Endothelial cell (in vitro differentiated cells): ENCODE measurements around the gene MS4A8. TPM values are rescaled to one million over a fixed set of nuclear protein-coding genes. Genes with fewer than 3 reads are reported as not detected.
A peak's percentile ranks its signal among the peaks of the same experiment; 100 is the strongest.
"Not testable (repeated sequence)": the region's sequence is repeated elsewhere in the genome, so short reads cannot be mapped to it uniquely, and the experiment has no call there.

Experiments used
- DNase-seq: peaks from one replicate; pipeline ENCODE4 v3.0.0; 2021; ENCODE audit warnings: low spot score
- H3K27ac Mint-ChIP-seq: one replicate; pipeline ENCODE4 v1.8.0; 2021; ENCODE audit warnings: mixed read lengths, inconsistent platforms; ENCODE audit not compliant: unreplicated experiment
- H3K27me3 Mint-ChIP-seq: one replicate; pipeline ENCODE4 v1.8.0; 2021; ENCODE audit warnings: mild to moderate bottlenecking, moderate library complexity, mixed read lengths, inconsistent platforms; ENCODE audit not compliant: unreplicated experiment
- H3K36me3 Mint-ChIP-seq: one replicate; pipeline ENCODE4 v1.8.0; 2021; ENCODE audit warnings: mild to moderate bottlenecking, low read depth, mixed read lengths, inconsistent platforms; ENCODE audit not compliant: unreplicated experiment
- H3K4me1 Mint-ChIP-seq: one replicate; pipeline ENCODE4 v1.8.0; 2021; ENCODE audit warnings: mild to moderate bottlenecking, mixed read lengths, inconsistent platforms; ENCODE audit not compliant: unreplicated experiment
- H3K4me3 Mint-ChIP-seq: one replicate; pipeline ENCODE4 v1.8.0; 2021; ENCODE audit warnings: mild to moderate bottlenecking, mixed read lengths, inconsistent platforms; ENCODE audit not compliant: unreplicated experiment
- H3K9me3 Mint-ChIP-seq: one replicate; pipeline ENCODE4 v1.8.0; 2021; ENCODE audit warnings: mixed read lengths, inconsistent platforms; ENCODE audit not compliant: unreplicated experiment
- total RNA-seq: library from RNA; stranded (reverse); fragmentation: NEBNext Ultra II Directional; extraction: Animal tissue kit (Norgen Biotek cat#: 25700); gene quantifications from one replicate; pipeline ENCODE4 v1.2.1, GENCODE V29; 2021; ENCODE audit not compliant: unreplicated experiment
- TF ChIP-seq, protein P1 (sequence below): fragments of 200-600 bp; sonication (generic); IDR thresholded peaks from one replicate; pipeline ENCODE4 v1.5.0; 2021; ENCODE audit warnings: antibody characterized with exemption; ENCODE audit not compliant: unreplicated experiment

The MS4A8 gene
- total RNA-seq, 1 donor from 2014 or later: not detected

- Mint-ChIP-seq H3K27me3 (no peaks in the 10 kb centered on the region), H3K36me3 (peaks cover 5% of the 10 kb centered on the region), H3K4me3 (no peak overlapping the region), H3K4me1 (no peaks in the 10 kb centered on the region), H3K9me3 (peaks cover 3% of the 10 kb centered on the region), H3K27ac (no peak overlapping the region)
- DNase-seq: no peak
- TF ChIP-seq, protein P1, sequence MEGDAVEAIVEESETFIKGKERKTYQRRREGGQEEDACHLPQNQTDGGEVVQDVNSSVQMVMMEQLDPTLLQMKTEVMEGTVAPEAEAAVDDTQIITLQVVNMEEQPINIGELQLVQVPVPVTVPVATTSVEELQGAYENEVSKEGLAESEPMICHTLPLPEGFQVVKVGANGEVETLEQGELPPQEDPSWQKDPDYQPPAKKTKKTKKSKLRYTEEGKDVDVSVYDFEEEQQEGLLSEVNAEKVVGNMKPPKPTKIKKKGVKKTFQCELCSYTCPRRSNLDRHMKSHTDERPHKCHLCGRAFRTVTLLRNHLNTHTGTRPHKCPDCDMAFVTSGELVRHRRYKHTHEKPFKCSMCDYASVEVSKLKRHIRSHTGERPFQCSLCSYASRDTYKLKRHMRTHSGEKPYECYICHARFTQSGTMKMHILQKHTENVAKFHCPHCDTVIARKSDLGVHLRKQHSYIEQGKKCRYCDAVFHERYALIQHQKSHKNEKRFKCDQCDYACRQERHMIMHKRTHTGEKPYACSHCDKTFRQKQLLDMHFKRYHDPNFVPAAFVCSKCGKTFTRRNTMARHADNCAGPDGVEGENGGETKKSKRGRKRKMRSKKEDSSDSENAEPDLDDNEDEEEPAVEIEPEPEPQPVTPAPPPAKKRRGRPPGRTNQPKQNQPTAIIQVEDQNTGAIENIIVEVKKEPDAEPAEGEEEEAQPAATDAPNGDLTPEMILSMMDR: no peak
These were observed 53.9 kb downstream of the MS4A8 start for GRCh38 chr11:60753309-60753708.

DNA sequence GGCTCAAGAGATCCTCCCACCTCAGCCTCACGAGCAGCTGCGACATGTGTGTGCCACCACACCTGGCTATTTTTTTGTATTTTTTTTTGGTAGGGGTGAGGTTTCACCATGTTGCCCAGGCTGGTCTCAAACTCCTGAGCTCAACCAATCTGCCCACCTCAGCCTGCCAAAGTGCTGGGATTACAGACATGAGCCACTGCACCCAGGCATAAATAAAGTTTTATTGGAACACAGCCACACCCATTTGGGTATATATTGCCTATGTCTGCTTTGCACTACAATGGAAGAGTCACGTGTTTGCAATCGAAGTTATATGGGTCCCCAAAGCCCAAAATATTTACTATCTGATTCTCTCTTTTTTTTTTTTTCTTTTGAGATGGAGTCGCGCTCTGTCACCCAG is 55.5 kb downstream of the MS4A8 start:
- H3K4me1 Mint-ChIP-seq: peaks cover 10% of the 10 kb centered on the region
- no peak overlapping the region for H3K27ac Mint-ChIP-seq
- TF ChIP-seq, protein P1: no peak
- H3K36me3 Mint-ChIP-seq: peaks cover 5% of the 10 kb centered on the region
- no peak overlapping the region for H3K4me3 Mint-ChIP-seq
- H3K9me3 Mint-ChIP-seq: peaks cover 3% of the 10 kb centered on the region
- H3K27me3 Mint-ChIP-seq: peaks cover 2% of the 10 kb centered on the region
- no peak for DNase-seq

DNA sequence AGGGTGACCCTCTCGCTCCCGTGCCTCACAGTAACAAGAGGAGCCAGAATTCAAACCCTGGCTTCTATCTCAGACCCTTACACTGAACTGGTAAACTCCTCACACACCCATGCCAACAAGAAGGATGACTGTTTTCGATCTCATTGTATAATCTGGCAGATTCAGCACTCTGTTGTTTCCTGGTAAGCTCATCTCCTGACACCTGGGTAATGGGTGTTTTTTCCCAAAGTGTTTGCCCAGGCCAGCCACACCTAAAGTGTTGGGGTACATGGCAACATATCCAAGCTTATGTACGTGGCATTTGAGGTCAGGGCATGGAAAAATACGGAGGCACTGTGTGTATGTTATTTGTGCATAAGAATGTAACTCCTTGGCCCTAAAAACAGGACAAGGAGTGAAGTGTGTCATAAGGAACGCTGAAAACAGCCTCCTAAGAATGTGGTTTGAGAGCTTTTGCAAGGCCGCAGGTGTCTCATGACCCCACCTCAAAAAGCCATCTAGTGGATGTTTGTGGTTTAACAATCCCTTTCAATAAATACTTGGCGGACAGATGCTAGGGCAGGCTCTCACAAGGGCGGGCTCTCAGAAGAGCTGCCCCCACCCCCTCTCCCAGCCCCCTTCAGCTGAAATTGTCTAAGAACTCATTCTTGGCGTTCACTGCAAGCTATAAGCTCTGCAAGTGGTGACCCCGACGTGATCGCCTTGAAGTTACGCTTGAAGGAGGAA is 57.1 kb downstream of the MS4A8 start, which contains the start of gene MS4A15:
MS4A15 (plus strand) TSS at position 561 of the 726 bp plus-strand sequence. CDS start 6,867 bp downstream, outside the sequence.
- no peak within 1 kb of the TSS for H3K4me3 Mint-ChIP-seq
- peak; percentile 20 for DNase-seq
- H3K27ac Mint-ChIP-seq: no peak within 1 kb of the TSS
- TF ChIP-seq, protein P1: peak; percentile 72
- peaks cover 5% of the 10 kb centered on the region for H3K36me3 Mint-ChIP-seq
- H3K27me3 Mint-ChIP-seq: peaks cover 2% of the 10 kb centered on the region
- H3K9me3 Mint-ChIP-seq: peaks cover 3% of the 10 kb centered on the region
- peaks cover 15% of the 10 kb centered on the region for H3K4me1 Mint-ChIP-seq

- peaks cover 5% of the 10 kb centered on the region for H3K36me3 Mint-ChIP-seq
- no peak for DNase-seq
- H3K27me3 Mint-ChIP-seq: peaks cover 2% of the 10 kb centered on the region
- TF ChIP-seq, protein P1: no peak
- H3K27ac Mint-ChIP-seq: no peak overlapping the region
- peaks cover 15% of the 10 kb centered on the region for H3K4me1 Mint-ChIP-seq
- peaks cover 3% of the 10 kb centered on the region for H3K9me3 Mint-ChIP-seq
- no peak overlapping the region for H3K4me3 Mint-ChIP-seq
These were observed 57.9 kb downstream of the MS4A8 start for GRCh38 chr11:60757231-60757800.

DNA sequence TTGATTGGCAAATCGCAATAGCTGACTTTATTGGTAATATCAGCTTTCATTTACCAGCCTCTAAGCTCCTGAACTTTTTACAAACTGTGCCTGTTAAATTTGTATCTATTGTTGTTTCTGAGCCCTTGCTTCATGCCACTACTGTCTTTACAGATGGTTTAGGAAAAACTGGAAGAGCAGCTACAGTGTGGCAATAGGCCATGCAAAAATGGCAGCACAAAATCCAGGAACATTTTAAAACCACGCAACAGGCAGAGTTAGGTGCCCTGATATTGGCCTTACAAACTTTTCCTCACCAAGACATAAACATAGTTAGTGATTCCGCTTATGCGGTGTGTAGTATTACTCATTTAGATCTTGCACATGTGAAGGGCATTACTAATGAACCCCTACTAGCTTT is 59.3 kb downstream of the MS4A8 start:
- not testable (repeated sequence) for DNase-seq, H3K27ac Mint-ChIP-seq, H3K4me3 Mint-ChIP-seq, H3K9me3 Mint-ChIP-seq, H3K27me3 Mint-ChIP-seq, H3K36me3 Mint-ChIP-seq
- H3K4me1 Mint-ChIP-seq: peaks cover 15% of the 10 kb centered on the region

- H3K36me3 Mint-ChIP-seq, DNase-seq, H3K9me3 Mint-ChIP-seq, H3K27ac Mint-ChIP-seq, H3K27me3 Mint-ChIP-seq: not testable (repeated sequence)
- Mint-ChIP-seq H3K4me1 (peaks cover 15% of the 10 kb centered on the region), H3K4me3 (peak overlapping the region; percentile 19)
These were observed 60.2 kb downstream of the MS4A8 start for GRCh38 chr11:60759438-60760225.
